Skeletal muscle satellite cell (primary cell): ENCODE measurements around the gene C1S.
"Not testable (repeated sequence)": the region's sequence is repeated elsewhere in the genome, so short reads cannot be mapped to it uniquely, and the experiment has no call there.

Source experiments
- H3K27me3 ChIP-seq: 2 replicates; pipeline ENCODE4 v1.7.0; 2013; ENCODE audit warnings: low read length; ENCODE audit not compliant: control insufficient read depth, insufficient read depth
- H3K36me3 ChIP-seq: 2 replicates; pipeline ENCODE4 v1.7.0; 2013; ENCODE audit warnings: mild to moderate bottlenecking, control low read depth, low read length; ENCODE audit not compliant: insufficient read depth
- H3K4me1 ChIP-seq: 2 replicates; pipeline ENCODE4 v1.7.0; 2013; ENCODE audit warnings: low read length; ENCODE audit not compliant: control insufficient read depth, insufficient read depth
- H3K4me2 ChIP-seq: 2 replicates; pipeline ENCODE4 v1.7.0; 2013; ENCODE audit warnings: mild to moderate bottlenecking, low read length
- H3K4me3 ChIP-seq: 2 replicates; pipeline ENCODE4 v1.7.0; 2013; ENCODE audit warnings: low read length
- H3K9ac ChIP-seq: 2 replicates; pipeline ENCODE4 v1.7.0; 2013; ENCODE audit warnings: mild to moderate bottlenecking, low read depth, low read length, moderate library complexity
- H3K9me3 ChIP-seq: replicated peaks from 2 replicates; pipeline ENCODE4 v1.7.0; 2013; ENCODE audit warnings: mild to moderate bottlenecking, control low read depth, low read length

The C1S gene

GRCh38 chr12:7047306-7047705 lies 13.2 kb upstream of the C1S start:
- Histone ChIP-seq H3K4me2 (no peak overlapping the region), H3K4me1 (no peaks in the 10 kb centered on the region), H3K4me3 (no peak overlapping the region), H3K9me3 (no peaks in the 10 kb centered on the region), H3K27me3 (peaks cover 20% of the 10 kb centered on the region), H3K36me3 (no peaks in the 10 kb centered on the region), H3K9ac (no peak overlapping the region)

DNA sequence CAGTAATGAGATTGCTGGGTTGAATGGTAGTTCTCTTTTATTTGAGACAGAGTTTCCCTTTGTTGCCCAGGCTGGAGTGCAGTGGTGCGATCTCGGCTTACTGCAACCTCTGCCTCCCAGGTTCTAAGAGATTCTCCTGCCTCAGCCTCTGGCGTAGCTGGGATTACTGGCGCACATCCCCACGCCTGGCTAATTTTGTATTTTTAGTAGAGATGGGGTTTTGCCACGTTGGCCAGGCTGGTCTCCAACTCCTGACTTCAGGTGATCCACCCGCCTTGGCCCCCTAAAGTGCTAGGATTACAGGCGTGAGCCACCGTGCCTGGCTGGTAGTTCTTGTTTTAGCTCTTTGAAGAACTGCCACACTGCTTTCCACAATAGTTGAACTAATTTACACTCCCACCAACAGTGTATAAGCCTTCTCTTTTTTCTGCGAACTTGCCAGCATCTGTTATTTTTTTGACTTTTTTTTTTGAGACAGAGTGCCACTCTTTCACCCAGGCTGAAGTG lies 11.0 kb upstream of the C1S start:
- H3K36me3 ChIP-seq, H3K9ac ChIP-seq, H3K4me1 ChIP-seq, H3K4me3 ChIP-seq, H3K9me3 ChIP-seq, H3K4me2 ChIP-seq: not testable (repeated sequence)
- peaks cover 33% of the 10 kb centered on the region for H3K27me3 ChIP-seq

- not testable (repeated sequence) for H3K9ac ChIP-seq, H3K9me3 ChIP-seq, H3K4me1 ChIP-seq, H3K36me3 ChIP-seq, H3K4me2 ChIP-seq, H3K4me3 ChIP-seq
- peaks cover 35% of the 10 kb centered on the region for H3K27me3 ChIP-seq
These were observed 10.5 kb upstream of the C1S start for GRCh38 chr12:7049973-7050372.

DNA sequence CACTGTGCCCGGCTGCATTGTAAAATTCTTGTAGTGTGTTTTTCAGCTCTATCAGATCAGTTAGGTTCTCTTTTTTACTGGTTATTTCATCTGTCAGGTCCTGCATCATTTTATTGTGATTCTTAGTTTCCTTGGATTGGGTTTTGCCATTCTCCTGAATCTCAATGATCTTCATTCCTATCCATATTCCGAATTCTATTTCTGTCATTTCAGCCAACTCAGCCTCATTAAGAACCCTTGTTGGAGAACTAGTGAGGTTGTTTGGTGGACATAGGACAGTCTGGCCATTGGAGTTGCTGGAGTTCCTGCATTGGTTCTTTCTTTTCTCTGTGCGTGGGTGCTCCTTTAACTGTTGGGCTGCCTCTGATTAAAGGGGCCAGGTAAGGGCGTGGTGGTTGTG lies 5.6 kb upstream of the C1S start:
- peaks cover under 1% of the 10 kb centered on the region for H3K4me1 ChIP-seq
- H3K27me3 ChIP-seq = peaks cover 43% of the 10 kb centered on the region
- H3K36me3 ChIP-seq = no peaks in the 10 kb centered on the region
- H3K4me2 ChIP-seq = no peak overlapping the region
- H3K9ac ChIP-seq = no peak overlapping the region
- H3K9me3 ChIP-seq = no peaks in the 10 kb centered on the region
- no peak overlapping the region for H3K4me3 ChIP-seq

DNA sequence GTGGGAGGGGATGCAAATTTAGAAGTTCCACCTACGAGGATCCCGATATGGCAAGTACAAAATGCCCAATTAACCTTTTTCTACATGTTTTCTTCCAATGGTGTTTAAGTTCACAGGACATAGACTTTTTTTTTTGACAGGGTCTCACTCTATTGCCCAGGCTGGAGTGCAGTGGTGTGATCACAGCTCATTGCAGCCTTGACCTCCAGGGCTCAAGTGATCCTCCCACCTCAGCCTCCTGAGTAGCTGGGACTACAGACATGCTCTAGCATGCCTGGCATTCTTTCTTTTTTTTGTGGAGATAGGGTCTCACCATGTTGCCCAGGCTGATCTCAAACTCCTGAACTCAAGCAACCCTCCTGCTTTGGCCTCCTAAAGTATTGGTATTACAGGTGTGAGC lies 4.8 kb upstream of the C1S start:
- not testable (repeated sequence) for H3K4me1 ChIP-seq, H3K4me2 ChIP-seq, H3K9ac ChIP-seq, H3K4me3 ChIP-seq, H3K36me3 ChIP-seq, H3K9me3 ChIP-seq
- H3K27me3 ChIP-seq = peaks cover 39% of the 10 kb centered on the region

GRCh38 chr12:7058163-7058845 lies 2.2 kb upstream of the C1S start:
- Histone ChIP-seq H3K27me3 (peaks cover 19% of the 10 kb centered on the region), H3K36me3 (no peaks in the 10 kb centered on the region), H3K4me3 (no peak overlapping the region), H3K4me2 (no peak overlapping the region), H3K9me3 (no peaks in the 10 kb centered on the region), H3K4me1 (peaks cover 10% of the 10 kb centered on the region), H3K9ac (no peak overlapping the region)

DNA sequence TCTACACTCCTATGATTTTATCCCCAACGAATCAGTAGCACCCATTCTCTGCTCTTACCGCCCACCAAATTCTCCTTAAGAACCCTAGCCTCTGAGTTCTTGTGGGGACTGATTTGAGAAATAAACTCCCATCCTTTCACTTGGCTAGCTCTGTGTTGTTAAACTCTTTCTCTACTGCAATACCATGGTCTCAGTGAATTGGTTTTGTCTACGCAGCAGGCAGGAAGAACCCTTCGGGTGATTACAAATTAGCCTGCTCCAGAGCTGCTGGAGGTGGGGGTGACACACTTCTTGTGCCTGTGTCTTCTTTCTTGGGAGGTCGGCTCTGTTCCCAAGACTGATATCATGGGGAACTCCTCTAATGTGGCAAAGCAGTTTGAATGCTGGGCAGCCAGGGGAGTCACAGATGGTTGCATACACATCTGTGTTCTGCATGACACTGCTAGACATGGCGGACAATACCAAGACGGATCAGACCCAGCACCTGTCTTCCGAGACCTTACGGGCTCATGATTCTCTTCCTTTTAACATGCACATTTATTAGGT lies 1.6 kb upstream of the C1S start:
- Histone ChIP-seq H3K27me3 (peaks cover 16% of the 10 kb centered on the region), H3K9me3 (no peaks in the 10 kb centered on the region), H3K4me3 (no peak overlapping the region), H3K4me1 (peaks cover 10% of the 10 kb centered on the region), H3K4me2 (no peak overlapping the region), H3K36me3 (no peaks in the 10 kb centered on the region), H3K9ac (no peak overlapping the region)

- Histone ChIP-seq H3K27me3 (peaks cover 13% of the 10 kb centered on the region), H3K4me2 (no peak overlapping the region), H3K36me3 (no peaks in the 10 kb centered on the region), H3K4me1 (peaks cover 10% of the 10 kb centered on the region), H3K9me3 (no peaks in the 10 kb centered on the region), H3K9ac (peak overlapping the region; percentile 2), H3K4me3 (no peak overlapping the region)
These were observed 738 bp upstream of the C1S start for GRCh38 chr12:7059780-7060179.

DNA sequence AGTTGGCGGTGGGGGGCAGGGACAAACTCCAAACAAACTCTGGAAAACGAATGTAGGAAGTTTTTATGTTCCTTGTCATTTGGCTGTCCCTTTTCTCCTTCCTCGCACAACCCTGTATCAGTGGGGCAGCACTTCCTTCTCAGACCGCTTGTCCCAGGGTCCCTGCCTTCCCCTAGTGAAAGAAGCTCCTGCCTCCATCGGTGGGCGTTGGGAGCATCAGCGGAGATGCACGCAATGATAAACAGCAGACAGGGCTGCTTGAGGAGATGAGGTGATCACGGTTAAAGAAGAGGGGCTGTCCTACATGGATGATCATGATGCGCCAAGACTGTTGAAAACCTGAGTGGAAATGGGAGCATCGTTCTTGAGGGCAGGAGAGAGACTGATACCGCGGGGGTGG lies 620 bp downstream of the C1S start:
- Histone ChIP-seq H3K4me2 (peak overlapping the region; percentile 70), H3K9me3 (no peaks in the 10 kb centered on the region), H3K36me3 (no peaks in the 10 kb centered on the region), H3K9ac (peak overlapping the region; percentile 47), H3K27me3 (peaks cover 4% of the 10 kb centered on the region), H3K4me1 (peaks cover 10% of the 10 kb centered on the region), H3K4me3 (peak overlapping the region; percentile 42)

- H3K27me3 ChIP-seq = no peaks in the 10 kb centered on the region
- H3K9ac ChIP-seq = no peak overlapping the region
- H3K4me2 ChIP-seq = no peak overlapping the region
- no peaks in the 10 kb centered on the region for H3K9me3 ChIP-seq
- peaks cover 10% of the 10 kb centered on the region for H3K4me1 ChIP-seq
- H3K4me3 ChIP-seq = no peak overlapping the region
- H3K36me3 ChIP-seq = no peaks in the 10 kb centered on the region
These were observed 1.1 kb downstream of the C1S start for GRCh38 chr12:7061596-7061995.

- Histone ChIP-seq H3K4me2 (no peak overlapping the region), H3K4me1 (peaks cover 28% of the 10 kb centered on the region)
These were observed 4.0 kb downstream of the C1S start for GRCh38 chr12:7064516-7064915.

DNA sequence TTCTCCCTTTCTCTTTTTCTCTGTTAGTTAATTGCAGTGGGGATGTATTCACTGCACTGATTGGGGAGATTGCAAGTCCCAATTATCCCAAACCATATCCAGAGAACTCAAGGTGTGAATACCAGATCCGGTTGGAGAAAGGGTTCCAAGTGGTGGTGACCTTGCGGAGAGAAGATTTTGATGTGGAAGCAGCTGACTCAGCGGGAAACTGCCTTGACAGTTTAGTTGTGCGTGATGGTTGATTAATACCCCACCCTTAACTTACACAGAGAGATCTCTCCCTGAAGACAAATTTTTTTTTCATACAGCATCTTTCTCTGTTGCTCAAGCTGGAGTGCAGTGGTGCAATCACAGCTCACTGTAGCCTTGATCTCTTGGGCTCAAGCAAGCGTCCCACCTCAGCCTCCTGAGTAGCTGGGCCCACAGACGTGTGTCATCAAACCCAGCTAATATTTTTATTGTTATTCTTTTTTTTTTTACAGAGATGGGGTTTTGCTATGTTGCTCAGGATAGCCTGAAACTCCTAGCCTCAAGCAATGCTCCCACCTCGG lies 4.6 kb downstream of the C1S start:
- H3K36me3 ChIP-seq = no peaks in the 10 kb centered on the region
- no peaks in the 10 kb centered on the region for H3K27me3 ChIP-seq
- H3K9ac ChIP-seq = no peak overlapping the region
- no peaks in the 10 kb centered on the region for H3K9me3 ChIP-seq
- peaks cover 25% of the 10 kb centered on the region for H3K4me1 ChIP-seq
- H3K4me3 ChIP-seq = no peak overlapping the region
- H3K4me2 ChIP-seq = no peak overlapping the region

More at GRCh38 chr12:7064516-7064915, 4.0 kb downstream of the C1S start:
- no peaks in the 10 kb centered on the region for H3K9me3 ChIP-seq
- no peak overlapping the region for H3K9ac ChIP-seq
- H3K27me3 ChIP-seq = no peaks in the 10 kb centered on the region
- H3K4me3 ChIP-seq = no peak overlapping the region
- no peaks in the 10 kb centered on the region for H3K36me3 ChIP-seq
